HUES64 (cell line): Measurements from ENCODE around the gene ING5.

Source experiments
- H3K27ac ChIP-seq: 2 replicates; pipeline ENCODE4 v1.7.0; 2013; ENCODE audit warnings: low read depth, low read length, inconsistent platforms
- H3K27me3 ChIP-seq: 2 replicates; pipeline ENCODE4 v1.6.1; 2013; ENCODE audit warnings: mild to moderate bottlenecking, low read length; ENCODE audit not compliant: insufficient read depth
- H3K36me3 ChIP-seq: 2 replicates; pipeline ENCODE4 v1.6.1; 2013; ENCODE audit warnings: mild to moderate bottlenecking, low read length; ENCODE audit not compliant: insufficient read depth
- H3K4me1 ChIP-seq: 2 replicates; pipeline ENCODE4 v1.6.1; 2013; ENCODE audit warnings: mild to moderate bottlenecking, low read length, moderate library complexity; ENCODE audit not compliant: insufficient read depth
- H3K4me3 ChIP-seq: 2 replicates; pipeline ENCODE4 v1.5.1; 2013; ENCODE audit warnings: mild to moderate bottlenecking, low read length, moderate library complexity
- H3K9ac ChIP-seq: 2 replicates; pipeline ENCODE4 v1.6.1; 2013; ENCODE audit warnings: mild to moderate bottlenecking, low read depth, low read length
- H3K9me3 ChIP-seq: 2 replicates; pipeline ENCODE4 v1.6.1; 2013; ENCODE audit warnings: low read depth, low read length; ENCODE audit not compliant: insufficient read depth
- WGBS: fragments of 150-250, 120-280 bp; methylation state at CpG from one replicate; pipeline ENCODE4 v1.1.7; 2013; ENCODE audit warnings: missing lambda C conversion rate; 5-methylcytosine and 5-hydroxymethylcytosine counted together

The ING5 gene

GRCh38 chr2:241686650-241687425 is 15.0 kb upstream of the ING5 start, which contains the start of gene DTYMK:
Gene DTYMK, minus strand, starts transcription at chr2:241686815. Its CDS starts 32 bp downstream, at chr2:241686783.
- Histone ChIP-seq H3K9me3 (no peaks in the 10 kb centered on the region), H3K9ac (peak within 1 kb of the TSS; percentile 98), H3K36me3 (peaks cover 55% of the 10 kb centered on the region), H3K27ac (peak within 1 kb of the TSS; percentile 90), H3K4me1 (peaks cover 6% of the 10 kb centered on the region; the same call in 1 of the 2 replicates), H3K27me3 (no peaks in the 10 kb centered on the region), H3K4me3 (peak within 1 kb of the TSS; percentile 95)
- under 1% methylated on average over 102 of the region's 102 CpGs for WGBS

- Histone ChIP-seq H3K27ac (no peak overlapping the region), H3K27me3 (no peaks in the 10 kb centered on the region), H3K9me3 (no peaks in the 10 kb centered on the region), H3K9ac (no peak overlapping the region), H3K4me1 (peaks cover 6% of the 10 kb centered on the region; the same call in 1 of the 2 replicates), H3K4me3 (no peak overlapping the region), H3K36me3 (peaks cover 46% of the 10 kb centered on the region)
- WGBS: 93% methylated on average over 9 of the region's 10 CpGs
Measured at GRCh38 chr2:241689306-241689705, 12.5 kb upstream of the ING5 start.

- Histone ChIP-seq H3K4me3 (no peak overlapping the region), H3K27ac (no peak overlapping the region), H3K36me3 (peaks cover 46% of the 10 kb centered on the region), H3K27me3 (no peaks in the 10 kb centered on the region), H3K9ac (no peak overlapping the region), H3K4me1 (peaks cover 6% of the 10 kb centered on the region; the same call in 1 of the 2 replicates), H3K9me3 (no peaks in the 10 kb centered on the region)
- WGBS: 89% methylated on average over 6 of the region's 6 CpGs
Measured at GRCh38 chr2:241690202-241690717, 11.6 kb upstream of the ING5 start.

- Histone ChIP-seq H3K27me3 (no peaks in the 10 kb centered on the region), H3K27ac (no peak overlapping the region), H3K4me3 (no peak overlapping the region), H3K9me3 (no peaks in the 10 kb centered on the region), H3K4me1 (peaks cover 6% of the 10 kb centered on the region; the same call in 1 of the 2 replicates), H3K36me3 (peaks cover 47% of the 10 kb centered on the region), H3K9ac (no peak overlapping the region)
- WGBS: 93% methylated on average over 6 of the region's 6 CpGs
Measured at GRCh38 chr2:241692448-241692847, 9.4 kb upstream of the ING5 start.

- H3K36me3 ChIP-seq: peaks cover 33% of the 10 kb centered on the region
- no peaks in the 10 kb centered on the region for H3K9me3 ChIP-seq
- H3K9ac ChIP-seq: no peak overlapping the region
- H3K4me3 ChIP-seq: no peak overlapping the region
- H3K27me3 ChIP-seq: no peaks in the 10 kb centered on the region
- no peak overlapping the region for H3K27ac ChIP-seq
- 96% methylated on average over 4 of the region's 4 CpGs for WGBS
- no peaks in the 10 kb centered on the region for H3K4me1 ChIP-seq
Measured at GRCh38 chr2:241695651-241696050, 6.2 kb upstream of the ING5 start.

GRCh38 chr2:241701149-241701398 is 765 bp upstream of the ING5 start:
- Histone ChIP-seq H3K9ac (peak overlapping the region; percentile 100), H3K36me3 (peaks cover 13% of the 10 kb centered on the region), H3K4me1 (peaks cover 5% of the 10 kb centered on the region; the same call in 1 of the 2 replicates), H3K27me3 (no peaks in the 10 kb centered on the region), H3K27ac (peak overlapping the region; percentile 95), H3K4me3 (peak overlapping the region; percentile 95), H3K9me3 (no peaks in the 10 kb centered on the region; the same call in 1 of the 2 replicates)
- WGBS: 2% methylated on average over 17 of the region's 17 CpGs

GRCh38 chr2:241702155-241703031 is 554 bp downstream of the ING5 start:
- Histone ChIP-seq H3K27ac (peak overlapping the region; percentile 95), H3K4me3 (peak overlapping the region; percentile 95)

GRCh38 chr2:241703032-241703604 is 1.3 kb downstream of the ING5 start:
- WGBS: 51% methylated on average over 11 of the region's 11 CpGs
- peak overlapping the region; percentile 80 for H3K27ac ChIP-seq
- H3K27me3 ChIP-seq: no peaks in the 10 kb centered on the region

More at GRCh38 chr2:241702155-241703031, 554 bp downstream of the ING5 start:
- Histone ChIP-seq H3K4me1 (peaks cover 5% of the 10 kb centered on the region; the same call in 1 of the 2 replicates), H3K27me3 (no peaks in the 10 kb centered on the region), H3K9me3 (peaks cover 4% of the 10 kb centered on the region; the same call in 1 of the 2 replicates), H3K36me3 (peaks cover 25% of the 10 kb centered on the region), H3K9ac (peak overlapping the region; percentile 100)
- under 1% methylated on average over 97 of the region's 98 CpGs for WGBS

GRCh38 chr2:241706537-241706936 is 4.7 kb downstream of the ING5 start:
- H3K4me1 ChIP-seq: peaks cover 5% of the 10 kb centered on the region; the same call in 1 of the 2 replicates
- peaks cover 62% of the 10 kb centered on the region for H3K36me3 ChIP-seq
- H3K27ac ChIP-seq: no peak overlapping the region
- no peak overlapping the region for H3K9ac ChIP-seq
- no peak overlapping the region for H3K4me3 ChIP-seq
- peaks cover 4% of the 10 kb centered on the region; the same call in 1 of the 2 replicates for H3K9me3 ChIP-seq
- H3K27me3 ChIP-seq: no peaks in the 10 kb centered on the region
- 97% methylated on average over 5 of the region's 6 CpGs for WGBS

More at GRCh38 chr2:241703032-241703604, 1.3 kb downstream of the ING5 start:
- Histone ChIP-seq H3K9me3 (peaks cover 4% of the 10 kb centered on the region; the same call in 1 of the 2 replicates), H3K4me1 (peaks cover 5% of the 10 kb centered on the region; the same call in 1 of the 2 replicates), H3K36me3 (peaks cover 32% of the 10 kb centered on the region), H3K4me3 (peak overlapping the region; percentile 95), H3K9ac (peak overlapping the region; percentile 84)

GRCh38 chr2:241708879-241709278 is 7.0 kb downstream of the ING5 start:
- Histone ChIP-seq H3K36me3 (peaks cover 81% of the 10 kb centered on the region), H3K4me3 (no peak overlapping the region), H3K4me1 (no peaks in the 10 kb centered on the region), H3K27ac (no peak overlapping the region), H3K9me3 (peaks cover 4% of the 10 kb centered on the region; the same call in 1 of the 2 replicates), H3K9ac (no peak overlapping the region), H3K27me3 (no peaks in the 10 kb centered on the region)
- WGBS: 95% methylated on average over 10 of the region's 10 CpGs
